ENCODE measurements around the gene COX17. TPM values are rescaled to one million over a fixed set of nuclear protein-coding genes. Genes with fewer than 3 reads are reported as not detected.
"Not testable (repeated sequence)": the region's sequence is repeated elsewhere in the genome, so short reads cannot be mapped to it uniquely, and the experiment has no call there.

COX17 gene, protein sequence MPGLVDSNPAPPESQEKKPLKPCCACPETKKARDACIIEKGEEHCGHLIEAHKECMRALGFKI
- polyA plus RNA-seq (ENCODE audit: insufficient read length): 74.6 TPM

DNA sequence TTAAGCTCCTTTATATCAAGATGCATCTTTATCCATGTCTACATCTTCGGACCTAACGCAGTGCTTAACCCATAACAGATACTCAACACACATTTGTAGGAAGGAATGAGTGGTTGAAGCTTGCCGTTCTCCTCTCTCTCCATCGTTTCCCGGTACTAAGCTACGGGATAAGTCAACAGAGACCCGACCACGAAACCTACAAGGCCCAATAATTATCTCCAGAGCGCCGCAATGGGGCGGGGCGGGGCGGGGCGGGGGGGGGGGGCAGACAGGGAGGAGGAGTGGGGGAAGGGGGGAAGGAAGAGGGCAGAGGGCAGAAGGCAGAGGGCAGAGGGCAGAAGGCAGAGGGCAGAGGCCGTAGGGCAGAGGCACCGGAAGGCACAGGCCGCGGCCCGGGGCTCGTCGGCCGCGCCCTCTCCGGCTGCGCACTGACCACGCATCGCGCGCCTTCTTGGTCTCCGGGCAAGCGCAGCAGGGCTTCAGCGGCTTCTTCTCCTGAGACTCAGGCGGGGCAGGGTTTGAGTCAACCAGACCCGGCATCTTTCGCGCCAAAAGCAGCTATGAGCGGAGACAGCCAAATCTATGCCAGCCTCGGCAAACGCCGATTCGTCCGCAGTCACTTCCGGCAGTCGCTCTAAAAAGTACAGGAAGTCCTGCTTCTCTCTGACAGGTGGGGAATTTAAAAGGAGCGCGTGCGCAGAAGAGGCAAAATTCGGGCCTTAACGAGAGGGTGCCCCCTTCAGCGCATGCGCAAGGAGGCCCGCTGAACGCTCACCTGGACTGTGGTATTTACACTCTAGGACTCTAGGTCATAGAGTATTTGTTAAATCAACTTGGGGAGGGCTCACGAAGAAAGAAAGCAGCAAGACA lies at the start of gene COX17:
TSS of gene COX17 (minus strand) at position 636 of the 870 bp plus-strand sequence. CDS start at position 540, 96 bp downstream.
- peak; percentile 92 for DNase-seq

DNA sequence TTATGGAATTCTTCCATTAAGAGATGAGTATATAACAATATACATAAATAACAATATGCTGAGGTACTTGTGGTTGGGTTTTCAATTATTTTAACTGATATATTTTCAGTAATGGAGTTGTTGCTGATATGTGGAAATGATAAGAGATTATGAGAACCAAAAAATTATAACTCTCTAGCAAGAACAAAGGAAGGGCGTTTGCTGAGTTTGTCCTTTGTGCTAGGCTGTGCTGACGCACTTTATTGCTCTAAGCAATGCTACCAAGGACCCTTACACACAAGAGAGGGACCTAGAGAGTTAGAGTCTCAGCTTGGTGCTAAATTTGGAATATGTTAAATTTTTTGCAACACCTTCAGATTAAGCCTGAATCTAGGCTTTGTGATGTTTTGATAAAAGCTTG lies 49.7 kb upstream of the COX17 start:
- no peak for DNase-seq

DNA sequence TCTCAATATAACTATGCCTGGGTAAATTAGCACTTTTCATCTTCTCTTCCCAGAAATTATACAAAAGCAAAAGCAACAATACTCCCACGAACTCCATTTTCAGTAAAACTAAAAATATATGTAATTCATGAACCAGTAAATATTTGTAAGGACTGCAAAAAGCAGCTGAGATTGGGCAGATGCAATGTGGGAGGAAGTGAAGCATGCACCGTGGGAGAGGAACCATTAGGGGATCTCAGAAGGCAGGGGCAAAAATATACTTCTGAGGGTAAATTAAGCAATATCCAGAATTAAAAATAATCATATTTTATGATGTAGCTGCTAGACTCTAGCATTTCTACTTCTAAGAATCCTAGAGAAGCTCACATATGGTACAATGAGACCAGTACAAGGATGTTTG lies 45.8 kb upstream of the COX17 start:
- no peak for DNase-seq

GRCh38 chr3:119717520-119717919 lies 40.3 kb upstream of the COX17 start:
- no peak for DNase-seq

DNA sequence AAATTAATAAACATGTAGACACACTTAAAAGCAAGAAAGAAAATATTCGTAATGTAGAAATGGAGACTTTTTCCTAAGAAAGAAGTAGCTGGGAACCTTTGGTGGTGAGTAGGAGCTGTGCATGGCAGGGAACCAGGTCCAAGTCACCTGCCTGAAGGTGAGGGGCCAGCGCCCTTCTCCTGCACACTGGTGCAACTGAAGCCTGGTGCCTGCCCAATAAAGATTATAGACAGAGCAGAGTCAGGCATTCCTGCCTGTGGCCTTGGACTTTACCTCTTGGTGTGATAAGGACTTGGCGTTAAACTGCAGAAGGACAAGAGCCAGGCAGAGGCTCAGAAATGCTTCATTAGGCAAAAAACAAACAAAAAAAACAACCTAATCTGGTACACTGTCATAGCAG lies 39.8 kb upstream of the COX17 start:
- DNase-seq: no peak

DNA sequence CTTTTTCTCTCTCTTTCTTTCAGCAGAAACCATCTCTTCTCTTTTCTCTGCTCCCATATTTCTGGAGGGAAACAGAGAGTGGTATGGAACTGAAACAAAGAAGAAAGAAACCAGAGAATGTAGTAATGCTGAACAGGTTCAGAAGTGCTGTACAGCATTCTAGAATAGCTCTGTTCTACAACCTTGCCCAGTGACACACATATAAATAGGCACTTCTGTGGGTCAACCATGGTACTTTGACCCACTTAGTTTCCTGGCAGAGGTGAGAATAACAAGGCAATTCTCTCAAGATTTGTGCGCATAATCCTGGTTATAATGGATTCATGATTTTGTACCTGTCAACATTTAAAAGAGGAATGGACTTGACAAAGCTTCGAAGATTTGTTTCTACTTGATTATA lies 37.9 kb upstream of the COX17 start:
- DNase-seq: no peak

DNA sequence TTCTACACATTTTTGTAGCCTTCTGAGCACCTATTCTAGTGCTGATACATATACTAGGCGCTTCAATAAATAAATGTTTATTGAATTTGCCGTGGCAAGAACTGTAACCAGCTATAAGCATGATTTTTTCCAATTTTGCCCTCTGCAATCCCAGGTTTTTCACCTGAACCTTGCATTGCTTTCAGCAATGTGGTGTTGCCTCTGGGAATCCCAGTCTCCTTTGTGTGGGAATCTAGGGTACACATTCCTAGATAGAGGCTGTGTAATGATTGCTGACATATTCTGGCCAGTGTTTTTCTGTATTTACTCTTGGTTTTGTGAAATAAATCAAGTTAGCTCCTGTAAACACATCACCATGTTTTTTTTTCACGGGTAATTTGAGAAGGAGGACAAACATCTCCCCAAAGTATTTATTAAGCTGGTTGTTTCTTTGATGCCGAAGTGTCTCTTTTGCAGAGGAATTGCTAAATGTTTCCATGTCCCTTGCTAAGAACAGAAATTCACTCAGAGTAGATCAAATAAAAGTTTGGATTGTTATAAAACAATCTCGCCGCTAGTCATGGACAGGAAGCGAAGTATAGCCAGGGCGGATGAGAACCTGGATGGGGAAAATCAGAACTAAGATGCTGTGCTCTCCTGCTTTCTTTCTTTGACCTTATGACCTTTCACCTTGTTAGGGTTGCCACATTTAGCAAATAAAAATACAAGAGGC lies 26.8 kb upstream of the COX17 start:
- DNase-seq: no peak

GRCh38 chr3:119702530-119703527 lies 25.6 kb upstream of the COX17 start, which contains the start of gene CFAP91:
TSS of gene CFAP91 (plus strand) at chr3:119703022. CDS start at chr3:119703099, 77 bp downstream.
- peak; percentile 87 for DNase-seq

DNA sequence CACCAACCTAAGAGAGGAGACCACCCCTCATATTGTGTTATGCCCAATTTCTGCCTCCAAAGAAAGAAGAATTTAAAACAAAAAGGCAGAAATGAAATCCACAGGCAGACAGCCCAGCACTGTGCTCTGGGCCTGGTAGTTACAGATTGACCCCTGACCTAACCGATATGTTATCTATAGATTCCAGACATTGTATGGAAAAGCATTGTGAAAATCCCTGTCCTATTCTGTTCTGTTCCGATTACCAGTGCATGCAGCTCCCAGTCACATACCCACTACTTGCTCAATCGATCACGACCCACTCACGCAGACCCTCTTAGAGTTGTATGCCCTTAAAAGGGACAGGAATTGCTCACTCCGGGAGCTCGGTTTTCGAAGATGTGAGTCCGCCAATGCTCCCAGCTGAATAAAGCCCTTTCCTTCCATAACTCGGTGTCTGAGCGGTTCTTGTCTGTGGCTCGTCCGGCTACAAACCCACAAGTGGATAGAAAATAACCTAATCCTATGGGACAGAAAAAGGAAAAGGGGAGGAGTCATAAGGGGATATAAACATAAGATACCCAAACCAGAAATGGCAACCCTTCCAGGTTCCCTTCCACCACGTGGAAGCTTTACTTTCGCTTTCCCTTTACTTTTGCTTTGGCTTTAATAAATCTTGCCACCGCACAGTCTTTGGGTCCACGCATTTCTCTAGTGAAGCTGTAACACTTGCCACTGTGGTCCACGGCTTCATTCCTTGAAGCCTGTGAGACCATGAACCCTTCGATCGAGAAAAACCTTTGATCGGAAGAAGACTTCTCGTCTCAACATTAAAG lies 23.9 kb upstream of the COX17 start:
- DNase-seq: no peak

DNA sequence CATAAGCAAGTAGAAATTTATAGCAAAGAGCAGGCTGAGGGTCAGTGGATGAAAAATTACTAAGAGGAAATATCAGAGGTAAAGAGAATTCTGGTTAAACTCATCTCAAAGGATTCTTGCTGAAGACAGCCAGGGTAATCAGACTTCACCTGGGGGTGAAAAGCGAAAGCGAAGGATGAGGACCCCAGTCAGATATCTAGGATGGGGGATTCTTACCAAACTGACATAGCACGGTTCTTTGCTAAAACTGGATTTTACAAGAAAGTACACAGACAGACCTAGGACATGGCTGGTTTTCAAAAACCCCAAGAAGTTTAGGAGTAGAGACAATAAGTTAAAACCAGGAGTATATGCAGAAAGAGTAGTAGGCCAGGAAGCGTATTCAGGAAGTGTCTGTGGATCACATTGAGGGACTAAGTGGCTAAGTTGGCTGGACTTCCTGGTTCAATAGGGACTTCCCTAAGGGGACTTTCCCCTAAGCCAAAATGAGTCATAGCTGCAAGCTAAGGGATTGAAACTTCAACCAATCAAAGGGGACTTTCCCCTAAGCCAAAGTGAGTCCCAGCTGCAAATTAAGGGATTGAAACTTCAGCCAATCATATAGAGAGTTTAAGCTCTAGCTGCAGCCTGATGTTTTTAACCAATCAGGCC lies 23.2 kb upstream of the COX17 start:
- no peak for DNase-seq

- DNase-seq: no peak
Measured at GRCh38 chr3:119697394-119697793, 20.2 kb upstream of the COX17 start.

- DNase-seq: no peak
Measured at GRCh38 chr3:119695480-119695879, 18.3 kb upstream of the COX17 start.

- DNase-seq: no peak
Measured at GRCh38 chr3:119690043-119690656, 12.9 kb upstream of the COX17 start.

GRCh38 chr3:119683421-119683820 lies 6.2 kb upstream of the COX17 start:
- DNase-seq: no peak

DNA sequence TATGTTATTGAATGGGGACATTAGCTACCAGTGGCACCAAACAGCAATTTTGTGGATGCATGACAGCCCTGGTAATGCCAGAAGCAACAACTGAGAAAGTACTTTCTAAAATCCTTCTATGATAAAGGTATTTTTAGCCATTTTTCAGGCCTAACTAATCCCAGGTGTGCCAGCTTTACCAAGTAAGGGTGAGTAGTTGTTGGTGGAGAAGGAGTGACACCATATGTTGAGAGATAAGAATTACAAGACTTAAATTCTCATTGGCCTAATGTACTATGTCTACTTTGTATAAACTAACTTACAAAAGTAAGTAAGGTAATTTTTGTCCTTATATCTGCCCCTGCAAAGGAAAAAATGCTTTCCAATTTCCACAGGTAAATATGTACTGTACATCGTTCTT lies 4.1 kb upstream of the COX17 start:
- no peak for DNase-seq

DNA sequence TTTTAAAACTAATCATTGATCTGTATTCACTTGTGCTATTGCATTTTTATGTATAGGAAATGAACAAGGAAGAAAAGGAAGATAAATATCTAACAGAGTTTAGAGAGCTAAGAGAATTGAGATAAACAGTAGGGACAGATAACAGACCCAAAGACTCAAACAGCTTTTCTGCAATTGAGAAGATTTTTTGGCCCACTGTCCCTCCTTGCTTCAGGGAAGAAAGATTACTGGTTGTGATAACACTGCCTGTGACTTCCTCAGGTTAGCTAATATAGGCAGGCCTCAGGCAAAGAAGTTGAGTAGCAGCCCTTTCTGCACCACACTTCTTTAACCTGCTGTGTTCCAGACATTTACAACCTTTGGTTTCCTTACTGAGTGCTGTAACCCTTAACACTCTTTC lies 2.7 kb upstream of the COX17 start:
- no peak for DNase-seq

DNA sequence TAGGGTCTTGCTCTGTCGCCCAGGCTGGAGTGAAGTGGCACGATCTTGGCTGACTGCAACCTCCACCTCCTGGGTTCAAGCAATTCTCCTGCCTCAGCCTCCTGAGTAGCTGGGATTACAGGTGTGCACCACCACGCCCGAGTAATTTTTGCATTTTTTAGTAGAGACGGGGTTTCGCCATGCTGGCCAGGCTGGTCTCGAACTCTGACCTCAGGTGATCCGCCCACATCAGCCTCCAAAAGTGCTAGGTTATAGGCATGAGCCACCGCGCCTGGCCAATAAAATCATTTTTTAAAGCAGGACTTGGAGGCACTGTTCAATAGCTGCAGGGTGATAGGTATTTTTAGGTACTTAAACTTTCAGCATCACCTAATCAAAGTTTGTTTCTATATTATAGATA lies 1.0 kb upstream of the COX17 start:
- DNase-seq: not testable (repeated sequence)

- DNase-seq: no peak
Measured at GRCh38 chr3:119677641-119677934, 382 bp upstream of the COX17 start.

- no peak for DNase-seq
Measured at GRCh38 chr3:119676020-119676419, 1.2 kb downstream of the COX17 start.

DNA sequence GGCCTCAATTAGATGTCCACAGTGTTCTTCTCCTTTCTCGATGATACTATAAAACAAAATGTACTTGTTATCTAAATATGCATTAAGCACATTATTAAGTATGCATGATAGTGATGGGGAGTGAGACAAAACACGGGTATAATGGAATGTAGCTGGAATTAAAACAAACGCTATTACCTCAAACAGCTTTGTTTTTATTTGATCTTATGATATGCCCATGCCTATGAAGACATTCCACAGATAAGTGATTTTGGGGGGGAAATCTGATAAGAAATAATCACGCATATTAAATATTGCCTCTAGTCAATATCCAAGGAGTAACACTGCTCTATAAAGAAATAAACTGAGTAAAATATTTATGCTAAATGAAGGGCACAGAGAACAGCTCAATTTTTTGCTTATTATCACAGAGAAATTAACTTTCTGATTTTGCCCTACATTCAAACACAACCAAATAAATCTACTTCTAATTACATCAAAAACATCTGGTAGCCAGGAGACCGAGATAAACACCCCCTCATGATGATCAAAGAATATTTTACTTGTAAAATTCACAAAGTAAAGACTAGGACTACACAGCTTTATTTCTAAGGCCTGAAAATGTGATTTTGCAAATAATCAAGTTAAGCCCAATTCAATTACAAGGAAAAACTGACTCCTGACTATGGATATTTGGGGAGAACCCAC lies 1.9 kb downstream of the COX17 start:
- DNase-seq: no peak

Data from hindlimb muscle (tissue), 1 donor.